K562 (cell line): ENCODE data around the gene YPEL1. TPM values are rescaled to one million over a fixed set of nuclear protein-coding genes. Genes with fewer than 3 reads are reported as not detected.
A peak's percentile ranks its signal among the peaks of the same experiment; 100 is the strongest.

Source experiments
- CHD7 ChIP-seq: fragments of 200-600 bp; sonication (generic); IDR thresholded peaks from one replicate; pipeline ENCODE4 v1.6.1; 2012; ENCODE audit warnings: mild to moderate bottlenecking, low read depth, low read length, inconsistent platforms
- EHMT2 ChIP-seq: fragments of 450-650 bp; IDR thresholded peaks from 2 replicates; pipeline ENCODE4 v1.6.1; 2018; ENCODE audit warnings: antibody characterized with exemption
- ETV6 ChIP-seq, 3 experiments: fragments of 150-350 bp in 1 of 3; sonication (generic) in 1 of 3; formaldehyde crosslinking in 1 of 3; IDR thresholded peaks; 2 replicates each; pipeline versions ENCODE4 v1.6.1 to v1.8.0; 2014 to 2022; ENCODE audit warnings: borderline replicate concordance in 2 of 3, low read depth in 2 of 3, antibody characterized with exemption in 1 of 3, low read length in 1 of 3, mild to moderate bottlenecking in 1 of 3, missing genetic modification reagents in 1 of 3
- PURB ChIP-seq: sonication (generic); formaldehyde crosslinking; IDR thresholded peaks from 2 replicates; pipeline ENCODE4 v1.9.0; 2021; ENCODE audit warnings: low read depth, mild to moderate bottlenecking, missing genetic modification reagents
- RBM14 ChIP-seq: fragments of 200-400 bp; formaldehyde crosslinking; IDR thresholded peaks from 2 replicates; pipeline ENCODE4 v1.6.1; 2018; ENCODE audit warnings: low read depth, mild to moderate bottlenecking, low read length, moderate library complexity, borderline replicate concordance; ENCODE audit not compliant: insufficient read depth
- THAP12 ChIP-seq: fragments of 250-450 bp; sonication (Bioruptor Pico); IDR thresholded peaks from 2 replicates; pipeline ENCODE4 v1.9.0; 2021; ENCODE audit warnings: mild to moderate bottlenecking, inconsistent platforms
- ZNF717 ChIP-seq: fragments of 250-450 bp; sonication (Bioruptor Pico); IDR thresholded peaks from 2 replicates; pipeline ENCODE4 v1.5.0; 2021
- polyA plus RNA-seq, 8 experiments: library from polyadenylated mRNA; depleted of rRNA in 4 of 8; stranded (reverse) in 5 of 8; unstranded in 3 of 8; fragments of >200 nt; fragmentation: Nextera tagmentation in 2 of 8; fragmentation: Illumina TruSeq in 1 of 8; extraction: Ambion mirVana in 2 of 8; extraction: Trizol in 1 of 8; gene quantifications; 2 replicates each; pipeline versions ENCODE4 v1.2.1 to v1.2.3, GENCODE V29; 2011 to 2014; ENCODE audit warnings: inconsistent platforms in 1 of 8, missing spikeins in 1 of 8
- total RNA-seq, 7 experiments: library from RNA; depleted of rRNA in 6 of 7; stranded (reverse); fragments of >200 nt in 6 of 7; fragmentation: Illumina TruSeq in 2 of 7; extraction: Trizol in 2 of 7; gene quantifications; 2 replicates each; pipeline versions ENCODE4 v1.2.1 to v1.2.3, GENCODE V29; 2011 to 2021; ENCODE audit warnings: low replicate concordance in 1 of 7
- TF ChIP-seq, protein P1 (sequence below): fragments of 450-650 bp; IDR thresholded peaks from 2 replicates; pipeline ENCODE4 v1.6.1; 2017; ENCODE audit warnings: antibody characterized with exemption

YPEL1 gene
- total and polyA plus RNA-seq, 9 of the 15 experiments (the other 6 are each of a cell fraction or from before 2014, with no cell fraction given), result 0.07 to 2.2 (median 0.46) TPM

GRCh38 chr22:21688706-21689381 lies 46.8 kb downstream of the YPEL1 start (continued):
- TF ChIP-seq ETV6 (IDR thresholded peaks at IDR 0.05; ENCODE audit: borderline replicate concordance in 1 of 2, low read depth in 2 of 2, low read length in 1 of 2) (no peak), ETV6 (CRISPR knock-in tag; IDR thresholded peaks at IDR 0.05; ENCODE audit: borderline replicate concordance) (no peak), CHD7 (no peak), PURB (CRISPR knock-in tag) (no peak), RBM14 (0 out of 2 replicates have a peak, but pooled peaks have one; percentile 47), EHMT2 (no peak), THAP12 (CRISPR knock-in tag) (0 out of 2 replicates have a peak, but pooled peaks have one; percentile 5), ZNF717 (CRISPR knock-in tag) (no peak)
- TF ChIP-seq, protein P1, sequence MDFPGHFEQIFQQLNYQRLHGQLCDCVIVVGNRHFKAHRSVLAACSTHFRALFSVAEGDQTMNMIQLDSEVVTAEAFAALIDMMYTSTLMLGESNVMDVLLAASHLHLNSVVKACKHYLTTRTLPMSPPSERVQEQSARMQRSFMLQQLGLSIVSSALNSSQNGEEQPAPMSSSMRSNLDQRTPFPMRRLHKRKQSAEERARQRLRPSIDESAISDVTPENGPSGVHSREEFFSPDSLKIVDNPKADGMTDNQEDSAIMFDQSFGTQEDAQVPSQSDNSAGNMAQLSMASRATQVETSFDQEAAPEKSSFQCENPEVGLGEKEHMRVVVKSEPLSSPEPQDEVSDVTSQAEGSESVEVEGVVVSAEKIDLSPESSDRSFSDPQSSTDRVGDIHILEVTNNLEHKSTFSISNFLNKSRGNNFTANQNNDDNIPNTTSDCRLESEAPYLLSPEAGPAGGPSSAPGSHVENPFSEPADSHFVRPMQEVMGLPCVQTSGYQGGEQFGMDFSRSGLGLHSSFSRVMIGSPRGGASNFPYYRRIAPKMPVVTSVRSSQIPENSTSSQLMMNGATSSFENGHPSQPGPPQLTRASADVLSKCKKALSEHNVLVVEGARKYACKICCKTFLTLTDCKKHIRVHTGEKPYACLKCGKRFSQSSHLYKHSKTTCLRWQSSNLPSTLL, result no peak
